ENCODE data around the gene SLC9A2. TPM values are rescaled to one million over a fixed set of nuclear protein-coding genes. Genes with fewer than 3 reads are reported as not detected.

Gene SLC9A2
- total RNA-seq, 6 donors from 2014 or later: 0.30 to 1.1 (median 0.38) TPM; not detected in 2

DNA sequence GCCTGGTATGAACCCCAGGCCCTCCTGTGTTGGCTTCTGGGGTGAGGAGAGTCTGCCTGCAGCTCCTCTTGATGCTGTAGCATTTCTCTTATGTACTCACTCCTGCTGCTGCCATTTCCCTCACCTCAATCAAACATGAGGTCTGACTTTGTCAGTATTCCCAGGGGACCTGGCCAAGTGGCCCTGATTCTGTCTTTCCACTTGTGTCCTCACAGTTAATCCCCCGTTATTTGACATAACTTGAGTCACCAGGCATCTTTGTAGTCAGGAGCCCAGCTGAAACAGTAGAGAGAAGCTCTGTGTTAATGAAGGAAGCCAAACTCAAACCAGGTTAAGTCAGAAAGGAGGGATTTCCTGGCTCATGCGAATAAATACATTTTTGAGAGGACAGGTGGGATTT is 55.0 kb downstream of the SLC9A2 start:
- 87 to 90% methylated on average over 2 of the region's 2 CpGs for WGBS, 2 donors
- no peak overlapping the region for H3K27ac ChIP-seq
- no peaks in the 10 kb centered on the region for H3K27me3 ChIP-seq
- TF ChIP-seq POLR2AphosphoS5 (IDR thresholded peaks at IDR 0.05) (no peak), POLR2A (IDR thresholded peaks at IDR 0.05) (no peak), EP300 (IDR thresholded peaks at IDR 0.05) (no peak), CTCF (IDR thresholded peaks at IDR 0.05) (no peak)
- H3K36me3 ChIP-seq: no peaks in the 10 kb centered on the region
- no peak for ATAC-seq (ENCODE audit: low FRiP score in 2 of 2)
- H3K9me3 ChIP-seq: no peaks in the 10 kb centered on the region
- H3K4me1 ChIP-seq: no peaks in the 10 kb centered on the region
- DNase-seq: no peak
- no peak overlapping the region for H3K4me3 ChIP-seq

DNA sequence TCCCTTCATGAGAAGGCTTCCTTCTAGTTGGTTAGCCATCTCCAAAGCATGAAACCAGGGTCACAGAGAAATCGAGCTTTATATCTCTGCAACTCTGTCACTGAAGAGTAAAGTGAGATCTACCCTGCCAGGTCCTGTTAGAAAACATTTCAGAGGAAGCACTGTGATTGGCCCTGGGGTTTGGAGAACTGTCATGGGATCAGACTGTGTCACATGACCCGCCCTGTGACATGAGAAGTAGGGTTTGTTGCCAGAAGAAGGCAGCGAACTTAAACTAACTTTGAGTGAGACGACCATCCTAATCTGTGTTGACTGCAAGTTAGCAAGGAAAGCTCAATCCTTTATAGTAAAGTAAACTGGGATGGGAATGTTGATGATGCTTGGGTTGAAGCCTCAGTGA is 55.5 kb downstream of the SLC9A2 start:
- DNase-seq (no peak), ATAC-seq (ENCODE audit: low FRiP score in 2 of 2) (no peak)
- TF ChIP-seq CTCF (IDR thresholded peaks at IDR 0.05) (no peak), EP300 (IDR thresholded peaks at IDR 0.05) (no peak), POLR2AphosphoS5 (IDR thresholded peaks at IDR 0.05) (no peak), POLR2A (IDR thresholded peaks at IDR 0.05) (no peak)
- H3K27ac ChIP-seq: no peak overlapping the region
- no peak overlapping the region for H3K4me3 ChIP-seq
- no peaks in the 10 kb centered on the region for H3K4me1 ChIP-seq
- no peaks in the 10 kb centered on the region for H3K9me3 ChIP-seq
- WGBS, 2 donors: 74 to 85% methylated on average over 3 to 4 of the region's 4 CpGs
- H3K36me3 ChIP-seq: no peaks in the 10 kb centered on the region
- no peaks in the 10 kb centered on the region for H3K27me3 ChIP-seq

DNA sequence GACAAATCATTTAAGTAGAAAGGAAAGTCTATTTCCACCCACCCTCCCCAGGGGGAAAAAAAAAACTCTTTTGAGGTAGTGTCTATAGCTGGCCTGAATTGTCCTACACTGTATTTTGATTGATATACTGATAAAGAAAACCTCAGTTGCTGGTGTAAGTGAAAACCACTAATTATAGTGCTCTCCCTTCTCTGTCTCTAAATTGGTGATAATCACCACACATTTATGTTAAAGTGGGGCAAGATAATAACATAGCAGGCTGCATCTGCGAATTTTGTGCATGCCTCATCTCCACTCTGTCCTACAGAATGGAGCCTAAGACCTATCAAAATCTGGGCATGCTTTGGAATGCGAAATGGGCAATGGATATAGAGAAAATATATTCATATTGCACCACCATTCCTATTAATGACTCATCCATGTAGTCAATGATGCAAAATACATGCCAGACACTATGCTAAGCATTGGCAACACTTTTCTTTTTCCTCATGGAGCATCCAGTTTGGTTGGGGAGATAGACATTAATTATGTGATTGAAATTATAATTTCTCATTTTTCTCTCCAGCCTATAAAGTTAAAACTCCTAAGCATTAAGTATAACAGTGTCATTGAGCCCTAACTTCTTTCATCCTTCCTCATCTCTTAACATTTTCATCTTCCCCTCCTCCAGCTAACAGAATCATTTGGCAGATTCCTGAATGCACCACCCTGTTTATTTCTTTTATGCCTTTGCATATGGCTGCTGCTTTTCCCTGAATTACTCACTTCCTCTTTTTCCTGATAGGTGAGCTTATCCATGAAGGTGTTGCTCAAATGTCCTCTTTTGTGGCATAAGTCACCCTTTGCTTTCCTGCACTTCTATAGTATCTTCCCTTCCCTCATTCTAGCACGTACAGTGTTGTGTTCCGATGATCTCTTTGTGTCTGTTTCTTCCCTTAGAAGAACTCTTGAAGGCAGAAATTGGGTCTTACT is 58.2 kb downstream of the SLC9A2 start:
- no peak overlapping the region for H3K4me3 ChIP-seq
- H3K9me3 ChIP-seq: no peaks in the 10 kb centered on the region
- no peaks in the 10 kb centered on the region for H3K36me3 ChIP-seq
- H3K27ac ChIP-seq: no peak overlapping the region
- H3K27me3 ChIP-seq: no peaks in the 10 kb centered on the region
- ATAC-seq (ENCODE audit: low FRiP score in 2 of 2) (no peak), DNase-seq (no peak)
- no peak for TF ChIP-seq POLR2A (IDR thresholded peaks at IDR 0.05)
- no peak for TF ChIP-seq EP300 (IDR thresholded peaks at IDR 0.05)
- no peak for TF ChIP-seq POLR2AphosphoS5 (IDR thresholded peaks at IDR 0.05)
- no peak for TF ChIP-seq CTCF (IDR thresholded peaks at IDR 0.05)
- no peaks in the 10 kb centered on the region for H3K4me1 ChIP-seq
- 80 to 84% methylated on average over 4 of the region's 4 CpGs for WGBS, 2 donors

DNA sequence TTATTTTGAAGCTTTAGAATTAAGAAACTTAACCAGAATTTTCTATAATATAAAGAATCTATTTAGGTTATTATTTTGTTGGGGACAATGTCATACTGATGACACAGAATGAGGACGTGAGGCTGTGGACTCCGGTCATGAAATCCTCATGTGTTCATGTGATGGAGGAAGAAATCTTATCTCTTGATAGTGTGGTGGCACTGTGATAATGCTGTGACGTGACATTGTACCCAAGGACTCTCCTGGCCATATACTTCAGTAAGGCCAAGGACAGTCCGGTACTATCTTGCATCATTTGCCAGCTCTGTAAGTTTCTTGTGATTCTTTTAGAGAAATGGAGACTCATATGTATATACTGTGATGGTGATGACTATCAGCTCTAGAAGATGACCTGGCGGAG is 59.1 kb downstream of the SLC9A2 start:
- Histone ChIP-seq H3K27ac (no peak overlapping the region), H3K36me3 (no peaks in the 10 kb centered on the region), H3K27me3 (no peaks in the 10 kb centered on the region), H3K9me3 (no peaks in the 10 kb centered on the region), H3K4me3 (no peak overlapping the region), H3K4me1 (no peaks in the 10 kb centered on the region)
- TF ChIP-seq POLR2A (IDR thresholded peaks at IDR 0.05) (no peak), CTCF (IDR thresholded peaks at IDR 0.05) (no peak), EP300 (IDR thresholded peaks at IDR 0.05) (no peak), POLR2AphosphoS5 (IDR thresholded peaks at IDR 0.05) (no peak)
- ATAC-seq (ENCODE audit: low FRiP score in 2 of 2): no peak
- DNase-seq: no peak
- 86 to 90% methylated on average over 5 of the region's 5 CpGs for WGBS, 2 donors

Measured in upper lobe of left lung (tissue), 6 donors.